Measurements from ENCODE around the gene GDF9. TPM values are rescaled to one million over a fixed set of nuclear protein-coding genes. Genes with fewer than 3 reads are reported as not detected.

Gene GDF9
- total RNA-seq, 1 experiment from 2014 or later: not detected

GRCh38 chr5:132829742-132830435 lies 36.4 kb downstream of the GDF9 start:
- Histone ChIP-seq H3K36me3 (peaks cover 10% of the 10 kb centered on the region), H3K9me3 (no peaks in the 10 kb centered on the region), H3K27me3 (no peaks in the 10 kb centered on the region), H3K4me3 (peak overlapping the region; percentile 51)
- peak; percentile 84 for DNase-seq

DNA sequence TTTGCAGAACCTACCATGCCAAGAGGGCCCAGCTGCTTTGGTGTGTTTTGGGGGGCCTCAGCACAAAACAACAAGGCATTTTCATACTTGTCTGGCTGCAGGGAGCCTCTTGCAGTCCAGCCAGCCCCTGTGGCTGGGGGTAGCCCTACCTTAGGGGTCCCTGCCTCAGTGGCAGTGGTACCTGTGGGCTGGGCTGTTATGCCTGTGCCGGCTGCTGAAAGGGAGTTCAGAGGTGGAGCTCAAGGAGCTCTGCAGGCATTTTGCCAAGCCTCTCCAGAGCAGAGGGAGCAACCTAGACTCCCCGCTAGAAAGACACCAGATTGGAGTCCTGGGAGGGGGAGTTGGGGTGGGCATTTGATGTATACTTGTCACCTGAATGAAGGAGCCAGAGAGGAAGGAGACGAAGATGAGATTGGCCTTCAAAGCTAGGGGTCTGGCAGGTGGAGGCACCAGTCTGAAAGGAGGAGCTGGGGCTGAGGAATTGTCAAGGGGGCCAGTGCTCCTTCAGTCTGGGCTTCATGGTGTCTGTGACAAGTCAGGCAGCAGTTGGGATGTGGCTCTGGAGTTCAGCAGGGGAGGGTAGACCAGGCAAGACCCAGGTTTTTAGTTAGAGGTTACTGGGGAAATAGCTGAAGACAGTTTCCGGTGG lies 37.3 kb downstream of the GDF9 start:
- no peak for DNase-seq
- H3K4me3 ChIP-seq: peak overlapping the region; percentile 51
- no peaks in the 10 kb centered on the region for H3K27me3 ChIP-seq
- no peaks in the 10 kb centered on the region for H3K9me3 ChIP-seq
- peaks cover 13% of the 10 kb centered on the region for H3K36me3 ChIP-seq

DNA sequence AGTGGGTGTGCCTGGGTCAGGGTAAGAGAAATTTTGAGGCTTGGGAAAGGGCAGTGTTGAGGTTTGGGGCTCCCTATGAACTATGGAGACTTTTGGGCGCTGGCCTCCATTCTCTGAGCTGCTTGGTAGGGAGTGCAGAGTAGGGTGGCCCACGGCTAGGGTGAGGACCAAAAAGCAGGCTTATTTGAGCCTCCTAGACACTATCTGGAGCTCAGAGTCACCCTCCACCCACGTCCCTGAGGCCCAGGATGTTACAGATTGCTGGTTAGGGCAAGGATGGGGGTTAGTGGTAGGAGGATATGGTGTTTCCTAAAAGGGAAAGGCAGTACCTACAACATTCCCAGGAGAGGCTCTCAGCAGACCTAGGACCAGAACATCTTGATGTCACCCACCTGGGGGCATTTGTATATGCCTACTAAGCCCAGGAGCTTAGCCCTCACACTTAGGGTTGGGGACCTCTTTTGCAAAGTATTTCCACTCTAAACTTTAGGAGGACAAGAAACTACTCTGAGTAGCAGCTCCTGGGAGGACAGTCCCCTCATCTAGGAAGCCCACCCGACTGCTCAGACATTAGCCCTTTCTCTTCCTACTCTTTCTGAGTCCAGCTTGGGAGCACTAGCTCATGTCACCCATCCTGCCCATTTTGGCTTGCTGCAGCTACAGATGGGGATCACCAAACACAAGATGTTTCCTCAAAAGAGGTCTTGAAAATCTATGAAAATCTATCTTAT lies 38.2 kb downstream of the GDF9 start:
- H3K36me3 ChIP-seq: peaks cover 13% of the 10 kb centered on the region
- DNase-seq: no peak
- H3K9me3 ChIP-seq: no peaks in the 10 kb centered on the region
- H3K27me3 ChIP-seq: no peaks in the 10 kb centered on the region
- no peak overlapping the region for H3K4me3 ChIP-seq

GRCh38 chr5:132826424-132827082 lies 39.7 kb downstream of the GDF9 start:
- H3K4me3 ChIP-seq: no peak overlapping the region
- H3K9me3 ChIP-seq: no peaks in the 10 kb centered on the region
- peaks cover 13% of the 10 kb centered on the region for H3K36me3 ChIP-seq
- DNase-seq: no peak
- H3K27me3 ChIP-seq: no peaks in the 10 kb centered on the region

DNA sequence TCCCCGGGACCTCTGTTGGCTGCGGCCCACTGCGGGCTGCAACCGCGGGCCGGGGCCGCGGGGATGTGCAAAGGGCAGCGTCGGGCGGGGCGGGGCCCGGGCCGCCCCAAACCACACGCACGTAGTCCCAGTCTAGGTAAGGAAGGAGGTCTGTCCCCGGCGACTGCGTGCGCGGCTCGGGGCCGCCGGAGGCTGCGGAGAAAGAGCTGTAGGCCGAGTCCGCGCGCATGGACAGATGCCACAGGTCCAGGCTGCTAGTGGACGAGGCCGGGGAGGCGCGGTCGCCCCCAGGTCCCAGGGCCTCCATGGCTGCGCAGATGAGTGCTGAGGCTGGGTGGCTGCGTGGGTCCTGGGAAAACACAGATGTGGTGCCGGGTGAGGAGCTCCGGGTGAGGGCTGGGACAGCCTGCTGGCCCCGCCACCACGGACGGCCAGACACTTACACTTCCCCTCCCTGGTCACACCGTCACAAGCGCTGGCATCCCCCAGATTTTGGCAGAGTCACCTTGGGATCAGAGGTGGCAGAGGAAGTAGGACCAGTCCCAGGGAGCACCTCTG lies 40.4 kb downstream of the GDF9 start:
- no peak for DNase-seq
- Histone ChIP-seq H3K9me3 (no peaks in the 10 kb centered on the region), H3K4me3 (no peak overlapping the region), H3K27me3 (no peaks in the 10 kb centered on the region), H3K36me3 (peaks cover 13% of the 10 kb centered on the region)

- Histone ChIP-seq H3K36me3 (peaks cover 13% of the 10 kb centered on the region), H3K4me3 (no peak overlapping the region), H3K9me3 (no peaks in the 10 kb centered on the region), H3K27me3 (no peaks in the 10 kb centered on the region)
- DNase-seq: no peak
These were observed 41.0 kb downstream of the GDF9 start for GRCh38 chr5:132825033-132825833.

GRCh38 chr5:132824426-132824825 lies 41.8 kb downstream of the GDF9 start:
- H3K36me3 ChIP-seq: peaks cover 13% of the 10 kb centered on the region
- no peaks in the 10 kb centered on the region for H3K9me3 ChIP-seq
- no peak overlapping the region for H3K4me3 ChIP-seq
- no peaks in the 10 kb centered on the region for H3K27me3 ChIP-seq
- no peak for DNase-seq

- Histone ChIP-seq H3K27me3 (no peaks in the 10 kb centered on the region), H3K36me3 (peaks cover 10% of the 10 kb centered on the region), H3K4me3 (no peak overlapping the region), H3K9me3 (no peaks in the 10 kb centered on the region)
- DNase-seq: no peak
These were observed 42.7 kb downstream of the GDF9 start for GRCh38 chr5:132823481-132824050.

DNA sequence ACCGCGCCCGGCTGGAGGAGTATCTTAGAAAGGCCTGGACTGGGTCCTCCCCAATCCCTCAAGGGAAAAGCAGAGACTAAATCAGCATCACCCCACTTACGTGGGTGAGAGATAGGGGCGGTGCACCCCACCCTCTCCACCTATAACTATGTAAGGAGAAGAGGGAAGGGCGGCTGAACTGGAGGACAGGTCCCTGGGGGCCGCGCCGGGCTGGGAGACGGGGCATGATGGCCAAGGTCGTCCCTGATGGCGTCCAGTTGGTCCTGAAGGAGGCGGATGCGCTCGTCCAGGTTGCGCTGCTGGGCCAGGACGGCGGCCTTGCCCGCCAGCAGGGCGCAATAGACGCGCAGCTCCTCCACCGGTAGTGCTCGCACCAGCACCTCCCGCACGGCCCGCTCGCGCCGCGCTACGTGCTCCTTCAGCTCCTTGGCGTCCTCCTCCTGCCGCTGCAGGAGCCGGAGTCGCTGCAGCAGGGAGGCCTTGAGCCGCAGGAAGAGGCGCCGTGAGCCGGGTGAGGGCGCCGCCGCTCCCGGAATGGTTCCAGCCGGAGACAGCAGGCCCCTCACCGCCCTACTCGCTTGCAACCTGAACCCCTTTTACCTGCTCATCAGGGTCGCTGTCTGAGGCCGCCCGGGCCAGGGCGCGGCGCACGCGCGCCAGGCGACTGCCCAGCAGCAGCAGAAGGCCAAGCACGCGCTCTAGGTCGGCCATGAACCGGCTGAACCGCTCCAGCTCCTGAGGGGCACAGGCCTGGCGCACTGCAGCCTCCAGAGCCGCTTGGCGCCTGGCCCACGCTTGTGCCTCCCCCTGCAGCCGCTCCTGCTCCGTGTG lies 43.4 kb downstream of the GDF9 start:
- H3K4me3 ChIP-seq: no peak overlapping the region
- no peak for DNase-seq
- peaks cover 6% of the 10 kb centered on the region for H3K36me3 ChIP-seq
- no peaks in the 10 kb centered on the region for H3K27me3 ChIP-seq
- no peaks in the 10 kb centered on the region for H3K9me3 ChIP-seq

DNA sequence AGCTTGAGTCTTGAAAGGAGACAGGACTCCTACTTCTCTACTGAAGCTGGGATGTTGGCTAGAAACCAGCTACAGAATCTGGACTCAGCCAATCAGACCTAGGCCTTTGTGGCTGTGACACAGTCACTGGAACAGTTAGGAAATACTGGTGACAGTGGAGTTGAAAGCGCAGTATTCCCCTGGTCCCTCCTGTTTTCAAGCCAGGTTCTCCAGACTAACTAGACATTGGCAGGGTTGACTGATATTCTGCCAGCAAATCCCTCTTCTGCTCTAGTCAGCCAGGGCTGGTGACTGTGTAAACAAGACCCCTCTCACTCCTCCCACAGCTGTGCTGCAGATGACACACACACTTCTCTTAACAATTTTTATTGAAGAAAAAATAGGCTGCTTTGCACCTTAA lies 44.5 kb downstream of the GDF9 start:
- DNase-seq: peak; percentile 62
- no peak overlapping the region for H3K4me3 ChIP-seq
- H3K9me3 ChIP-seq: no peaks in the 10 kb centered on the region
- no peaks in the 10 kb centered on the region for H3K27me3 ChIP-seq
- H3K36me3 ChIP-seq: peaks cover 6% of the 10 kb centered on the region

GRCh38 chr5:132821350-132821749 lies 44.9 kb downstream of the GDF9 start:
- H3K36me3 ChIP-seq: peaks cover 6% of the 10 kb centered on the region
- no peak overlapping the region for H3K4me3 ChIP-seq
- no peak for DNase-seq
- no peaks in the 10 kb centered on the region for H3K27me3 ChIP-seq
- no peaks in the 10 kb centered on the region for H3K9me3 ChIP-seq

DNA sequence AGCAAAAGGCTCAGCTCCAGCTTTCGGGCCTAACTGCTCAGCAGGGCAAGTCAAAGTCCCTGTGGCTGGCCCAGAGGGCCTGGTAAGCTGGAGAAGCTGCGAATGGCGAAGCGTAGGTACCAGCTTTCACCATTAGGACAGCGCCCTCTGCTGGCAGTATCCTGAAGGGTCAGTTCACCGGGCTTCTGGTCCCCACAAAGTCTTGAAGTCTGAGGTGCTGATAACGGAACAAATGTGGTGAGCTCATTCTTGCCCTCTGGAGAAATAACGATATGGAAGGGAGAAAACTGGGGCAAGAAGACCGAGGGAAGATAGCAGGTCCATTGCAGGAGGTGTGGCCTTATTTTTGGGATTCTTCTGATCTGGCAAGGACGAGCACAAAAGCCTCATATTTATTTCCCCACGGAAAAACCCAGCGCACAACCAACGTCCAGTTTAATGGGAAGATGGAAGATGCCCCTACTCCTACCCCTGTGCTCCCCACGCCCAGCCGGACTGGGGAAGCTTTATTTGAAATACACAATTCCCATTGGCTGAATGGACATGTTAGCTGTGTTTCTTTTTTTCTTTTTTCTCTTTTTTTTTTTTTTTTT lies 46.0 kb downstream of the GDF9 start:
- H3K9me3 ChIP-seq: no peaks in the 10 kb centered on the region
- peaks cover 6% of the 10 kb centered on the region; the same call in 1 of the 2 replicates for H3K36me3 ChIP-seq
- H3K27me3 ChIP-seq: no peaks in the 10 kb centered on the region
- H3K4me3 ChIP-seq: no peak overlapping the region
- peak; percentile 86 for DNase-seq

- Histone ChIP-seq H3K4me3 (no peak overlapping the region), H3K36me3 (no peaks in the 10 kb centered on the region), H3K27me3 (no peaks in the 10 kb centered on the region), H3K9me3 (no peaks in the 10 kb centered on the region)
- DNase-seq: no peak
These were observed 46.8 kb downstream of the GDF9 start for GRCh38 chr5:132819468-132819867.

DNA sequence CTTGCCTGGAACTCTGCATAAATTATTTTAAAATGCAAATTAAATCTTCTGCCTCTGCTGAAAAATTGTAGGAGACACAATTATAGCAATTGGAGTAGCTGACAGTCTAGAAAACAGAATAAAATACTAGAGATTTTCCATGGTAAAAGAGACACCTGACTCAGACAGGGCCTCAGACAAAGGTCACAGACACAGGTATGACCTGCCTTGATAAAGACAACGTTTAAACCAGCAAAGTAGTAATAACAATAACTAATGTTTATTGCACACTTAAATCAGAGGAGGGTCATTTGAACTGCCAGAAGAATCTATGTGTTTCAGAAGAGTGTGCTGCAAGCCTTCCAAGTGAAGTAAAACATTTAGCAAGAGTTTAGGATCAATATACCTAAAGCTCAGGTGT lies 49.3 kb downstream of the GDF9 start:
- Histone ChIP-seq H3K9me3 (no peaks in the 10 kb centered on the region), H3K4me3 (no peak overlapping the region), H3K27me3 (peaks cover 7% of the 10 kb centered on the region), H3K36me3 (no peaks in the 10 kb centered on the region)
- no peak for DNase-seq

GRCh38 chr5:132816554-132816953 lies 49.7 kb downstream of the GDF9 start:
- DNase-seq: no peak
- no peaks in the 10 kb centered on the region for H3K36me3 ChIP-seq
- no peaks in the 10 kb centered on the region for H3K9me3 ChIP-seq
- H3K4me3 ChIP-seq: no peak overlapping the region
- peaks cover 12% of the 10 kb centered on the region for H3K27me3 ChIP-seq
